Neural crest cell (in vitro differentiated cells): Measurements from ENCODE around the gene ARL4D. TPM values are rescaled to one million over a fixed set of nuclear protein-coding genes. Genes with fewer than 3 reads are reported as not detected.

ENCODE experiments used
- DNase-seq: peaks from one replicate; pipeline ENCODE4 v3.0.0; 2021; ENCODE audit warnings: low read depth, mixed read lengths, low spot score
- H3K27ac Mint-ChIP-seq: one replicate; pipeline ENCODE4 v1.8.0; 2021; ENCODE audit warnings: mild to moderate bottlenecking, mixed read lengths; ENCODE audit not compliant: unreplicated experiment
- H3K27me3 Mint-ChIP-seq: 2 replicates; pipeline ENCODE4 v1.8.0; 2021; ENCODE audit warnings: low read depth, mild to moderate bottlenecking, mixed read lengths
- H3K36me3 Mint-ChIP-seq: 2 replicates; pipeline ENCODE4 v1.8.0; 2021; ENCODE audit warnings: low read depth, mild to moderate bottlenecking, mixed read lengths
- H3K4me1 Mint-ChIP-seq: 2 replicates; pipeline ENCODE4 v1.8.0; 2021; ENCODE audit warnings: mixed read lengths
- H3K4me3 Mint-ChIP-seq: one replicate; pipeline ENCODE4 v1.8.0; 2021; ENCODE audit warnings: mild to moderate bottlenecking, mixed read lengths
- H3K9me3 Mint-ChIP-seq: 2 replicates; pipeline ENCODE4 v1.8.0; 2021; ENCODE audit warnings: mixed read lengths
- total RNA-seq: library from RNA; stranded (reverse); gene quantifications from 2 replicates; pipeline ENCODE4 v1.2.1, GENCODE V29; 2021
- TF ChIP-seq, protein P1 (sequence below): fragments of 200-600 bp; sonication (generic); conservative IDR thresholded peaks from 2 replicates; pipeline ENCODE4 v1.5.0; 2021; ENCODE audit warnings: antibody characterized with exemption, mild to moderate bottlenecking

Gene ARL4D
- total RNA-seq, 1 donor from 2014 or later, result 13.8 TPM

DNA sequence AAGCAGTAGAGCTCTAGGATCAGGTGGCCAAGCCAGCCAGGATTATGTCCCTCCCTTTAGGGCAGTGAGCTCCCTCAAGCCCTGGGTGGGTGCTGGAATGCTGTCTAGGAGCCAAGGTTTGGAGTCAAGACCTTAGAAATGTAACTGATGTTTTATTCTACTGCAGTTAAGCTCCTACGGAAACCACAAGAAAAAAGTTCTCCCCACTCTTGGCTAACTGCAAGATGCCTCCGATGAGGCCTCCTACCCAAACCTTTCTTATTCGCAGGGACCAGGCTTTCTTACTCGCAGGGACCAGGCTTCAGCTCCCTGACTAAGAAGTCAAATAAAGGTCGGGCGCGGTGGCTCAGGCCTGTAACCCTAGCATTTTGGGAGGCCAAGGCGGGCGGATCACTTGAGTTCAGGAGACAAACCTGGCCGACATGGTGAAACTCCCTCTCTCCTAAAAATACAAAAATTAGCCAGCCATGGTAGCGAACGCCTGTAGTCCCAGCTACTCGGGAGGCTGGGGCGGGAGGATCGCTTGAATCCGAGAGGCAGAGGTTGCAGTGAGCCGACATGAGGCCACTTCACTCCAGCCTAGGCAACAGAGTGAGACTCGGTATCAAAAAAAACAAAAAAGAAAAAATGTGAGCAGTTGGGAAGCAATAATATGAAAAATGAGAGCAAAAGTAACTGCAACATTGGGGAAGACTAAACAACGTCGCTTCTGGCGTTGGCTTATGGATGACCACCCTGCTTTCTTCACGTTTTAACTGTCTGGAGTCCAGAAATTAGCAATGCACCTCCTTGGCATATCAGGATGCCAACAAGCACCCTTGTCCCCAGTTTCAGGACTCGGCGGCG lies 31.7 kb upstream of the ARL4D start:
- H3K4me3 Mint-ChIP-seq, result peak overlapping the region; percentile 82
- peak overlapping the region; percentile 100 for H3K27ac Mint-ChIP-seq
- H3K36me3 Mint-ChIP-seq, result peaks cover 2% of the 10 kb centered on the region
- H3K27me3 Mint-ChIP-seq, result peaks cover 8% of the 10 kb centered on the region
- no peak for DNase-seq
- peaks cover 43% of the 10 kb centered on the region for H3K4me1 Mint-ChIP-seq
- TF ChIP-seq, protein P1, sequence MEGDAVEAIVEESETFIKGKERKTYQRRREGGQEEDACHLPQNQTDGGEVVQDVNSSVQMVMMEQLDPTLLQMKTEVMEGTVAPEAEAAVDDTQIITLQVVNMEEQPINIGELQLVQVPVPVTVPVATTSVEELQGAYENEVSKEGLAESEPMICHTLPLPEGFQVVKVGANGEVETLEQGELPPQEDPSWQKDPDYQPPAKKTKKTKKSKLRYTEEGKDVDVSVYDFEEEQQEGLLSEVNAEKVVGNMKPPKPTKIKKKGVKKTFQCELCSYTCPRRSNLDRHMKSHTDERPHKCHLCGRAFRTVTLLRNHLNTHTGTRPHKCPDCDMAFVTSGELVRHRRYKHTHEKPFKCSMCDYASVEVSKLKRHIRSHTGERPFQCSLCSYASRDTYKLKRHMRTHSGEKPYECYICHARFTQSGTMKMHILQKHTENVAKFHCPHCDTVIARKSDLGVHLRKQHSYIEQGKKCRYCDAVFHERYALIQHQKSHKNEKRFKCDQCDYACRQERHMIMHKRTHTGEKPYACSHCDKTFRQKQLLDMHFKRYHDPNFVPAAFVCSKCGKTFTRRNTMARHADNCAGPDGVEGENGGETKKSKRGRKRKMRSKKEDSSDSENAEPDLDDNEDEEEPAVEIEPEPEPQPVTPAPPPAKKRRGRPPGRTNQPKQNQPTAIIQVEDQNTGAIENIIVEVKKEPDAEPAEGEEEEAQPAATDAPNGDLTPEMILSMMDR, result no peak
- H3K9me3 Mint-ChIP-seq, result no peaks in the 10 kb centered on the region

DNA sequence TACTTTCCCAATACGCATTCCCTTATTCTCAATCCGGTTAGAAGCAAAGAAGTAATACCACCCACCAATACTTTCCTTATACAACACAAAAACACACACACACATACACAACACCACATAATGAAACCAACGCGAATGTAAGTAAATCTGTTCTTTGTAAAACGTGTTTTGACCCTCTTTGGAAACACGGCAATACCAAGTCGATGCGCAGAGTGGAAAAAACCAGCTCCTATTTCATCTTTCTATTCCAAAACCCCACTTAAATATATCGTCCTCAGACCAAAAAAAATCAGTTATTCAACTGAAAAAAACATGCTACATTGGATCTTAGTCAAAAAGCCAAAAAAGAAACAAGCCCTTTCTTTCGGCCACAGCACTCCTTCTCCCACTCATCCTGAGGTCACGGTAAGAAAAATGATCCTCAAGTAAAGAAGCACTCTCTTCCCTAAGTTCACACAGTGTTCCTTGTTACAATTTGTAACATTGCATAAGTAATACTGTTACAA lies 31.0 kb upstream of the ARL4D start:
- Mint-ChIP-seq H3K4me1 (peaks cover 49% of the 10 kb centered on the region), H3K27ac (peak overlapping the region; percentile 100), H3K4me3 (peak overlapping the region; percentile 82), H3K9me3 (no peaks in the 10 kb centered on the region), H3K27me3 (peaks cover 8% of the 10 kb centered on the region), H3K36me3 (peaks cover 2% of the 10 kb centered on the region)
- TF ChIP-seq, protein P1, result no peak
- DNase-seq, result peak; percentile 21

DNA sequence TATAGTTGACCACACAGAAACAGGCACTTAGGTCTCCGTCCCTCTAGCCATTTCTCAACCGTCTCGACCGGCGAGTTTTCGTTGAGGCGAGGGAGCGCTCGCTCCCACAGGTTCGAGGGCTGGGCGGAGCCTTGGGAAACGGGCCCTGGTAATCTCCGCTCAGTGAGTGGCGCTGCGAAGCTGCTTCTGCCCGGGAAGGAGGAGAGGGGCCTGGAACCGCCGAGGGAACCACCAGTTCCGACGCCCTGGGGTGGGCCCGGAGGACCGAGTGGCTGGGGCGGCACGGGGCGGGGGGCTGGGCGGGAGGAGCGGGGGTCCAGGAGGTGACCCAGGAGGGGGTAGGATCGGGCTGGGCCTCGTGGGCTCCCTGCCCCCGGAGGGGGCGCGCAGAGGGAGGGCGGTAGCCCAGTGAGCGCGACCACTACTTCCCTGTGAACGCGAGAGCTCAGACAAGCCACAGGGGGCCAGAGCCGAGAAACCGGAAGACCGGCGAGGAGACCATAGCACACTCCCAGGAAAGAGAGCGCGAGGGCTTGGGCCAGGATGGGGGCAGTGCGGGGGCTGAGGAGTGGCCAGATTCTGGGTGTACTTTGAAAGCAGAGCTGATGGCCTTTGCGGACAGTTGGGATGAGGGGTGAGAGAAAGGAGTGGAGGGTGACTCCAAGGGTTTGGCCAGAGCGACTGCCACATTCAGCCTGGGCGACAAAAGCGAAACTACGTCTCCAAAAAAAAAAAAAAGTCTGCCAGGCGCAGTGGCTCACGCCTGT lies 29.9 kb upstream of the ARL4D start:
- peak overlapping the region; percentile 100 for H3K27ac Mint-ChIP-seq
- peaks cover 8% of the 10 kb centered on the region for H3K27me3 Mint-ChIP-seq
- peak; percentile 53 for DNase-seq
- TF ChIP-seq, protein P1, result no peak
- H3K36me3 Mint-ChIP-seq, result no peaks in the 10 kb centered on the region
- no peaks in the 10 kb centered on the region for H3K9me3 Mint-ChIP-seq
- peaks cover 52% of the 10 kb centered on the region for H3K4me1 Mint-ChIP-seq
- H3K4me3 Mint-ChIP-seq, result peak overlapping the region; percentile 82

DNA sequence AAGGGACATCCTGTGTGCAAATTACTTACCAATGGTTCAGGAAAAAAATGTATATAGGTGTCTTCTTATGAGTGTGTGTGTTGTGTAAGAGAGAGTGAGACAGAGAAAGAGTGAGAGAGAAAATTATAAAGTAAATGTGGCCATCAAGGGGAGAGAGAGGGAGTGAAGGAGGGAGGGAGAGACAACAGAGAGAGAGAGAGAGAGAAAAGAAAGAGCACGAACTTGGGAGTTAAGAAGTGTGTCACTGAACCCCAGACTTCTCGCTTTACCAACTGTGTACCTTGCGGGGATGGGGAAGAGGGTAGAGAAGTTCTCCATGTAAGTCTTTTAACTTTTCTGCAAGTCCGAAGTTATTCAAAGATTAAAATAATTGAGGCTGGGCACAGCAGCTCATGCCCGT lies 28.8 kb upstream of the ARL4D start:
- no peaks in the 10 kb centered on the region for H3K9me3 Mint-ChIP-seq
- no peaks in the 10 kb centered on the region for H3K36me3 Mint-ChIP-seq
- H3K27me3 Mint-ChIP-seq, result peaks cover 8% of the 10 kb centered on the region
- H3K4me1 Mint-ChIP-seq, result peaks cover 54% of the 10 kb centered on the region
- H3K27ac Mint-ChIP-seq, result no peak overlapping the region
- H3K4me3 Mint-ChIP-seq, result peak overlapping the region; percentile 13
- no peak for DNase-seq
- TF ChIP-seq, protein P1, result no peak

DNA sequence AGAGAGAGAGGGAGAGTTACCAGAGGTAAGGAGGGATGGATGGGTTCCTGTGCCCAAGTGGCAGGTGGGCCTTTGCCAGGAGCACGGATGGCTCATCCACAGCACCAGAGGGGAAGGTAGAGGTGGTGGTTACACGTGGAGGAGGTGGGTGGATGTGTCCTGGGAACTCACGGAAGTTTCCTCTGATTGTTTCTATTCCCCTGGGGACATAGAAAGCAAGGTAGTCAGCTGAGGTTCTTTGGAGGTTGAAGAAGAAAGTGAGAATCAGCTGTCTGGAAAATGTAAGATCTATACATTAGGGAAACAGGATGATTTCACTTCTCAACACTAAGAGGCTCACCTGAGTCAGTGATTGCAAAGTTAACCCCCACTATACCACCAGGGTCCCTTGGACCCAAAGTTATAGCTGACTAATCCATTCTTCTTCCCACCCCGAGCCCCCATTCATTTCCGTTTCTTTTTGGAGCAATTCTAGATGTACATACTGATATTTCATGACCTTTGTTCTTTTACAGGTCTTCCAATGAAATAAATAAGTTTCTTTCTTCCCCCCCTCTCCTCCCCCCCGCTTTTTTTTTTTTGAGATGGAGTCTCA lies 27.5 kb upstream of the ARL4D start:
- TF ChIP-seq, protein P1, result no peak
- no peaks in the 10 kb centered on the region for H3K36me3 Mint-ChIP-seq
- no peaks in the 10 kb centered on the region for H3K9me3 Mint-ChIP-seq
- H3K27ac Mint-ChIP-seq, result no peak overlapping the region
- no peak for DNase-seq
- H3K4me1 Mint-ChIP-seq, result peaks cover 45% of the 10 kb centered on the region
- peaks cover 8% of the 10 kb centered on the region for H3K27me3 Mint-ChIP-seq
- no peak overlapping the region for H3K4me3 Mint-ChIP-seq
